ENCODE measurements around the gene RILPL1.
A peak's percentile ranks its signal among the peaks of the same experiment; 100 is the strongest.
"Not testable (repeated sequence)": the region's sequence is repeated elsewhere in the genome, so short reads cannot be mapped to it uniquely, and the experiment has no call there.

The RILPL1 gene

GRCh38 chr12:123554136-123554535 is 20.6 kb upstream of the RILPL1 start:
- H3K4me1 ChIP-seq (ENCODE audit: control insufficient read depth, insufficient read depth, low read length); H3K27ac ChIP-seq (ENCODE audit: low read depth, low read length); H3K27me3 ChIP-seq (ENCODE audit: control insufficient read depth, insufficient read depth, low read length); H3K36me3 ChIP-seq (ENCODE audit: control insufficient read depth, insufficient read depth, low read length); H3K4me3 ChIP-seq (ENCODE audit: low read depth, low read length); H3K9ac ChIP-seq (ENCODE audit: low read length); H3K9me3 ChIP-seq (ENCODE audit: control insufficient read depth, insufficient read depth, low read depth, low read length): not testable (repeated sequence)

GRCh38 chr12:123550700-123551099 is 17.2 kb upstream of the RILPL1 start:
- Histone ChIP-seq H3K9me3 (ENCODE audit: control insufficient read depth, insufficient read depth, low read depth, low read length) (peaks cover 5% of the 10 kb centered on the region), H3K4me3 (ENCODE audit: low read depth, low read length) (no peak overlapping the region), H3K9ac (ENCODE audit: low read length) (no peak overlapping the region), H3K36me3 (ENCODE audit: control insufficient read depth, insufficient read depth, low read length) (no peaks in the 10 kb centered on the region), H3K27ac (ENCODE audit: low read depth, low read length) (no peak overlapping the region), H3K4me1 (ENCODE audit: control insufficient read depth, insufficient read depth, low read length) (no peaks in the 10 kb centered on the region), H3K27me3 (ENCODE audit: control insufficient read depth, insufficient read depth, low read length) (no peaks in the 10 kb centered on the region)

- Histone ChIP-seq H3K27me3 (ENCODE audit: control insufficient read depth, insufficient read depth, low read length) (no peaks in the 10 kb centered on the region), H3K36me3 (ENCODE audit: control insufficient read depth, insufficient read depth, low read length) (no peaks in the 10 kb centered on the region)
These were observed 14.6 kb upstream of the RILPL1 start for GRCh38 chr12:123548107-123548506.

GRCh38 chr12:123546281-123546680 is 12.8 kb upstream of the RILPL1 start:
- no peak overlapping the region for H3K9ac ChIP-seq (ENCODE audit: low read length)
- no peak overlapping the region for H3K27ac ChIP-seq (ENCODE audit: low read depth, low read length)
- H3K36me3 ChIP-seq (ENCODE audit: control insufficient read depth, insufficient read depth, low read length) = no peaks in the 10 kb centered on the region
- no peaks in the 10 kb centered on the region for H3K4me1 ChIP-seq (ENCODE audit: control insufficient read depth, insufficient read depth, low read length)
- no peaks in the 10 kb centered on the region for H3K27me3 ChIP-seq (ENCODE audit: control insufficient read depth, insufficient read depth, low read length)
- H3K9me3 ChIP-seq (ENCODE audit: control insufficient read depth, insufficient read depth, low read depth, low read length) = peaks cover 5% of the 10 kb centered on the region
- H3K4me3 ChIP-seq (ENCODE audit: low read depth, low read length) = no peak overlapping the region

More at GRCh38 chr12:123548107-123548506, 14.6 kb upstream of the RILPL1 start:
- no peak overlapping the region for H3K27ac ChIP-seq (ENCODE audit: low read depth, low read length)
- no peak overlapping the region for H3K9ac ChIP-seq (ENCODE audit: low read length)
- no peak overlapping the region for H3K4me3 ChIP-seq (ENCODE audit: low read depth, low read length)
- H3K4me1 ChIP-seq (ENCODE audit: control insufficient read depth, insufficient read depth, low read length) = no peaks in the 10 kb centered on the region
- peaks cover 5% of the 10 kb centered on the region for H3K9me3 ChIP-seq (ENCODE audit: control insufficient read depth, insufficient read depth, low read depth, low read length)

GRCh38 chr12:123543541-123543940 is 10.0 kb upstream of the RILPL1 start:
- Histone ChIP-seq H3K9me3 (ENCODE audit: control insufficient read depth, insufficient read depth, low read depth, low read length) (peaks cover 5% of the 10 kb centered on the region), H3K27ac (ENCODE audit: low read depth, low read length) (no peak overlapping the region), H3K36me3 (ENCODE audit: control insufficient read depth, insufficient read depth, low read length) (no peaks in the 10 kb centered on the region), H3K4me1 (ENCODE audit: control insufficient read depth, insufficient read depth, low read length) (no peaks in the 10 kb centered on the region), H3K4me3 (ENCODE audit: low read depth, low read length) (no peak overlapping the region), H3K9ac (ENCODE audit: low read length) (no peak overlapping the region), H3K27me3 (ENCODE audit: control insufficient read depth, insufficient read depth, low read length) (no peaks in the 10 kb centered on the region)

- no peaks in the 10 kb centered on the region for H3K36me3 ChIP-seq (ENCODE audit: control insufficient read depth, insufficient read depth, low read length)
- H3K4me1 ChIP-seq (ENCODE audit: control insufficient read depth, insufficient read depth, low read length) = no peaks in the 10 kb centered on the region
- no peaks in the 10 kb centered on the region for H3K9me3 ChIP-seq (ENCODE audit: control insufficient read depth, insufficient read depth, low read depth, low read length)
- no peak overlapping the region for H3K27ac ChIP-seq (ENCODE audit: low read depth, low read length)
- no peak overlapping the region for H3K4me3 ChIP-seq (ENCODE audit: low read depth, low read length)
- no peaks in the 10 kb centered on the region for H3K27me3 ChIP-seq (ENCODE audit: control insufficient read depth, insufficient read depth, low read length)
- H3K9ac ChIP-seq (ENCODE audit: low read length) = no peak overlapping the region
These were observed 7.6 kb upstream of the RILPL1 start for GRCh38 chr12:123540899-123541662.

GRCh38 chr12:123535952-123536351 is 2.4 kb upstream of the RILPL1 start:
- H3K9ac ChIP-seq (ENCODE audit: low read length); H3K27me3 ChIP-seq (ENCODE audit: control insufficient read depth, insufficient read depth, low read length); H3K36me3 ChIP-seq (ENCODE audit: control insufficient read depth, insufficient read depth, low read length); H3K4me1 ChIP-seq (ENCODE audit: control insufficient read depth, insufficient read depth, low read length); H3K27ac ChIP-seq (ENCODE audit: low read depth, low read length); H3K4me3 ChIP-seq (ENCODE audit: low read depth, low read length); H3K9me3 ChIP-seq (ENCODE audit: control insufficient read depth, insufficient read depth, low read depth, low read length): not testable (repeated sequence)

- Histone ChIP-seq H3K9ac (ENCODE audit: low read length) (peak overlapping the region; percentile 78), H3K4me3 (ENCODE audit: low read depth, low read length) (peak overlapping the region; percentile 85), H3K27ac (ENCODE audit: low read depth, low read length) (no peak overlapping the region), H3K9me3 (ENCODE audit: control insufficient read depth, insufficient read depth, low read depth, low read length) (no peaks in the 10 kb centered on the region), H3K36me3 (ENCODE audit: control insufficient read depth, insufficient read depth, low read length) (peaks cover 13% of the 10 kb centered on the region), H3K27me3 (ENCODE audit: control insufficient read depth, insufficient read depth, low read length) (no peaks in the 10 kb centered on the region), H3K4me1 (ENCODE audit: control insufficient read depth, insufficient read depth, low read length) (no peaks in the 10 kb centered on the region)
These were observed 490 bp downstream of the RILPL1 start for GRCh38 chr12:123532808-123533649.

GRCh38 chr12:123532019-123532418 is 1.5 kb downstream of the RILPL1 start:
- no peaks in the 10 kb centered on the region for H3K27me3 ChIP-seq (ENCODE audit: control insufficient read depth, insufficient read depth, low read length)
- H3K36me3 ChIP-seq (ENCODE audit: control insufficient read depth, insufficient read depth, low read length) = peaks cover 13% of the 10 kb centered on the region
- no peaks in the 10 kb centered on the region for H3K4me1 ChIP-seq (ENCODE audit: control insufficient read depth, insufficient read depth, low read length)
- H3K27ac ChIP-seq (ENCODE audit: low read depth, low read length) = no peak overlapping the region
- H3K9me3 ChIP-seq (ENCODE audit: control insufficient read depth, insufficient read depth, low read depth, low read length) = no peaks in the 10 kb centered on the region
- no peak overlapping the region for H3K9ac ChIP-seq (ENCODE audit: low read length)
- 0 out of 2 replicates have a peak overlapping the region, but pooled peaks have one; percentile 4 for H3K4me3 ChIP-seq (ENCODE audit: low read depth, low read length)

GRCh38 chr12:123531091-123531490 is 2.4 kb downstream of the RILPL1 start:
- no peak overlapping the region for H3K27ac ChIP-seq (ENCODE audit: low read depth, low read length)
- H3K36me3 ChIP-seq (ENCODE audit: control insufficient read depth, insufficient read depth, low read length) = peaks cover 13% of the 10 kb centered on the region
- H3K9me3 ChIP-seq (ENCODE audit: control insufficient read depth, insufficient read depth, low read depth, low read length) = no peaks in the 10 kb centered on the region
- no peak overlapping the region for H3K9ac ChIP-seq (ENCODE audit: low read length)
- no peaks in the 10 kb centered on the region for H3K27me3 ChIP-seq (ENCODE audit: control insufficient read depth, insufficient read depth, low read length)
- H3K4me1 ChIP-seq (ENCODE audit: control insufficient read depth, insufficient read depth, low read length) = no peaks in the 10 kb centered on the region
- H3K4me3 ChIP-seq (ENCODE audit: low read depth, low read length) = no peak overlapping the region

GRCh38 chr12:123530668-123531067 is 2.9 kb downstream of the RILPL1 start:
- no peak overlapping the region for H3K27ac ChIP-seq (ENCODE audit: low read depth, low read length)
- H3K4me3 ChIP-seq (ENCODE audit: low read depth, low read length) = no peak overlapping the region
- no peaks in the 10 kb centered on the region for H3K4me1 ChIP-seq (ENCODE audit: control insufficient read depth, insufficient read depth, low read length)
- H3K9me3 ChIP-seq (ENCODE audit: control insufficient read depth, insufficient read depth, low read depth, low read length) = no peaks in the 10 kb centered on the region
- no peaks in the 10 kb centered on the region for H3K27me3 ChIP-seq (ENCODE audit: control insufficient read depth, insufficient read depth, low read length)
- H3K9ac ChIP-seq (ENCODE audit: low read length) = no peak overlapping the region
- peaks cover 13% of the 10 kb centered on the region for H3K36me3 ChIP-seq (ENCODE audit: control insufficient read depth, insufficient read depth, low read length)

Measured in HUES6 (cell line).